Hepatocyte (in vitro differentiated cells): ENCODE data around the gene STRN. TPM values are rescaled to one million over a fixed set of nuclear protein-coding genes. Genes with fewer than 3 reads are reported as not detected.

ENCODE experiments used
- DNase-seq: peaks from one replicate; pipeline ENCODE4 v3.0.0-alpha.2; 2016; ENCODE audit warnings: low spot score
- H2AFZ ChIP-seq: fragments of 200-600 bp; sonication (generic); 2 replicates; pipeline ENCODE4 v1.6.0; 2016; ENCODE audit warnings: antibody characterized with exemption, mild to moderate bottlenecking
- H3K27ac ChIP-seq: fragments of 200-600 bp; sonication (generic); 2 replicates; pipeline ENCODE4 v1.5.1; 2016; ENCODE audit warnings: mild to moderate bottlenecking
- H3K27me3 ChIP-seq: fragments of 200-600 bp; sonication (generic); 2 replicates; pipeline ENCODE4 v1.6.1; 2016
- H3K36me3 ChIP-seq: fragments of 200-600 bp; sonication (generic); replicated peaks from 2 replicates; pipeline ENCODE4 v1.5.1; 2016; ENCODE audit warnings: low read depth; ENCODE audit not compliant: insufficient read depth
- H3K4me1 ChIP-seq: fragments of 200-600 bp; sonication (generic); 2 replicates; pipeline ENCODE4 v1.5.1; 2016; ENCODE audit warnings: mild to moderate bottlenecking, moderate library complexity; ENCODE audit not compliant: insufficient read depth
- H3K4me2 ChIP-seq: fragments of 200-600 bp; sonication (generic); 2 replicates; pipeline ENCODE4 v1.6.0; 2016
- H3K4me3 ChIP-seq: fragments of 200-600 bp; sonication (generic); 2 replicates; pipeline ENCODE4 v1.5.1; 2016; ENCODE audit warnings: mild to moderate bottlenecking
- H3K79me2 ChIP-seq: fragments of 200-600 bp; sonication (generic); 2 replicates; pipeline ENCODE4 v1.6.0; 2017; ENCODE audit warnings: mild to moderate bottlenecking
- H3K9me2 ChIP-seq: fragments of 200-600 bp; sonication (generic); replicated peaks from 2 replicates; pipeline ENCODE4 v1.6.0; 2017; ENCODE audit warnings: mild to moderate bottlenecking; ENCODE audit not compliant: insufficient read depth
- H3K9me3 ChIP-seq: fragments of 200-600 bp; sonication (generic); 2 replicates; pipeline ENCODE4 v1.5.1; 2016; ENCODE audit warnings: low read depth, mild to moderate bottlenecking
- H4K20me1 ChIP-seq: fragments of 200-600 bp; sonication (generic); 2 replicates; pipeline ENCODE4 v1.6.0; 2016; ENCODE audit warnings: mild to moderate bottlenecking; ENCODE audit not compliant: insufficient read depth, poor library complexity, severe bottlenecking
- EZH2 ChIP-seq: fragments of 200-600 bp; sonication (generic); IDR thresholded peaks from 2 replicates; pipeline ENCODE4 v1.6.1; 2016; ENCODE audit warnings: antibody characterized with exemption, mild to moderate bottlenecking, borderline replicate concordance
- EZH2phosphoT487 ChIP-seq: fragments of 200-600 bp; sonication (generic); IDR thresholded peaks from one replicate; pipeline ENCODE4 v1.6.1; 2018; ENCODE audit warnings: antibody characterized with exemption, mild to moderate bottlenecking, low read depth, moderate library complexity; ENCODE audit not compliant: unreplicated experiment, severe bottlenecking
- WGBS: methylation state at CpG from one replicate; pipeline ENCODE4 v1.1.6; 2016; ENCODE audit warnings: low lambda C conversion rate; ENCODE audit errors: missing lambda C conversion rate; 5-methylcytosine and 5-hydroxymethylcytosine counted together
- polyA plus RNA-seq: library from polyadenylated mRNA; unstranded; fragments of >200 nt; fragmentation: Nextera tagmentation; extraction: Ambion mirVana; gene quantifications from 2 replicates; pipeline ENCODE4 v1.2.1, GENCODE V29; 2016
- total RNA-seq: library from RNA; depleted of rRNA; stranded (reverse); fragments of >200 nt; gene quantifications from 2 replicates; pipeline ENCODE4 v1.2.3, GENCODE V29; 2014
- TF ChIP-seq, protein P1 (sequence below): fragments of 200-600 bp; sonication (generic); IDR thresholded peaks from 2 replicates; pipeline ENCODE4 v1.5.1; 2016; ENCODE audit warnings: antibody characterized with exemption, mild to moderate bottlenecking; ENCODE audit not compliant: poor library complexity

Gene STRN
- total and polyA plus RNA-seq, 2 experiments from 2014 or later = 4.4 to 13.9 TPM

DNA sequence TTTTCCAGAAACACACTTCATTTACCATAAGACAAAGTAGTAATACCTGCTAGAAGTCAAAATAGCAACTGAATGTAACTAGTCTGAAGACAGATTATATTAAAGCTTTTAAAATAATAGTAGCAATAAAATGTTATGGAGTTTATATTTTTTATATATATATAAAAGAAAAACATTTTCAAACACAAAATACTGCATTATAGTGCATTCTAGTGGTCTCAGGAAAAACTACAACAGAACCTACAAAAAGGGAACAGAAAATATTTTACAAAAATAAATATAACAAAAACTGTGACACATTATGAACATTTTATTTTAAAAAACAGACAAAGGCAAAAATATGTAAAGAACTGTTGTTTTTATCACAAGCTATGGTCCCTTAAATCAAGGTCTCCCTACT, 48.0 kb downstream of the STRN start:
- TF ChIP-seq EZH2phosphoT487 = no peak
- TF ChIP-seq, protein P1, sequence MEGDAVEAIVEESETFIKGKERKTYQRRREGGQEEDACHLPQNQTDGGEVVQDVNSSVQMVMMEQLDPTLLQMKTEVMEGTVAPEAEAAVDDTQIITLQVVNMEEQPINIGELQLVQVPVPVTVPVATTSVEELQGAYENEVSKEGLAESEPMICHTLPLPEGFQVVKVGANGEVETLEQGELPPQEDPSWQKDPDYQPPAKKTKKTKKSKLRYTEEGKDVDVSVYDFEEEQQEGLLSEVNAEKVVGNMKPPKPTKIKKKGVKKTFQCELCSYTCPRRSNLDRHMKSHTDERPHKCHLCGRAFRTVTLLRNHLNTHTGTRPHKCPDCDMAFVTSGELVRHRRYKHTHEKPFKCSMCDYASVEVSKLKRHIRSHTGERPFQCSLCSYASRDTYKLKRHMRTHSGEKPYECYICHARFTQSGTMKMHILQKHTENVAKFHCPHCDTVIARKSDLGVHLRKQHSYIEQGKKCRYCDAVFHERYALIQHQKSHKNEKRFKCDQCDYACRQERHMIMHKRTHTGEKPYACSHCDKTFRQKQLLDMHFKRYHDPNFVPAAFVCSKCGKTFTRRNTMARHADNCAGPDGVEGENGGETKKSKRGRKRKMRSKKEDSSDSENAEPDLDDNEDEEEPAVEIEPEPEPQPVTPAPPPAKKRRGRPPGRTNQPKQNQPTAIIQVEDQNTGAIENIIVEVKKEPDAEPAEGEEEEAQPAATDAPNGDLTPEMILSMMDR = peak; percentile 54
- Histone ChIP-seq H3K36me3 (no peaks in the 10 kb centered on the region), H3K9me3 (no peaks in the 10 kb centered on the region), H3K4me3 (no peak overlapping the region), H3K27me3 (no peaks in the 10 kb centered on the region), H3K79me2 (peaks cover 8% of the 10 kb centered on the region), H4K20me1 (no peaks in the 10 kb centered on the region), H3K9me2 (no peaks in the 10 kb centered on the region), H3K4me2 (no peak overlapping the region), H3K4me1 (no peaks in the 10 kb centered on the region), H2AFZ (no peak overlapping the region), H3K27ac (no peak overlapping the region)
- no peak for DNase-seq

DNA sequence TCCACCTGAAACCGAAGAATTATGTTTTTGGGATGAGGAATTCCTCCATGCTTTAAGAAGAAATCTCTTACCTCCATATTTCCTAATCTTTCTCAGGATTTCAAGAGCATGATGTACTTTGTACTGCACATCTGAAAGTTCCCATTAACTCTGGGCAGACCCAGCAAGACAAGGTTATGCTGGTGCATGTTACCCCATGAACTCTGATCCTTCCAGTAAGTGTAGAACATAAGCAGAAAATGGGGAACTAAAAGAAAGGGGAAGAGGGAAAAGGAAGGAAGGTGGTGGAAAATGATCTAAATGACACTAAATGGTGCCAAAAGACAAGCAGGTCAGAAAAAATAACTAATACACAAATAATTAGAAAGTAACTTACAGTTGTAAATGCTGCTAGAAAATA, 50.7 kb downstream of the STRN start:
- Histone ChIP-seq H3K27ac (no peak overlapping the region), H3K79me2 (peaks cover 8% of the 10 kb centered on the region)

DNA sequence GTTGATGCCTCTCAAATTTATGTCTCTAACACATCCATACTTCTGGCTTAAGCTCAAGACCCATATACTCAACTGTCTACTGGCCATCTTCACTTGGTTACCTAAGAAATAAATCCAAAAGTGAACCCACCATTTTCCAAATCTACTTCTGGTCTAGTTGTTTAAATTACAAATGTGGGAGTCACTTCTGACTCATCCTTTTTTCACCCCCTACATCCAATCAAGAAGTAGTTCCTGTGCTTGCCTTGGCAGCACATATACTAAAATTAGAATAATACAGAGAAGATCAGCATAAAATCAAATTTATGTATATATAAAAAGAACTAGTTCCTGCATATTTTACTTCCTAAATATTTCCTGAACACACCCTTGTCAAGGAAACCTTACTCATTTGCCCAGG, 53.6 kb downstream of the STRN start:
- Histone ChIP-seq H3K9me2 (no peaks in the 10 kb centered on the region), H3K9me3 (no peaks in the 10 kb centered on the region), H3K27me3 (no peaks in the 10 kb centered on the region), H4K20me1 (no peaks in the 10 kb centered on the region), H3K79me2 (peaks cover 8% of the 10 kb centered on the region), H3K4me2 (no peak overlapping the region), H3K27ac (no peak overlapping the region), H3K36me3 (no peaks in the 10 kb centered on the region), H3K4me1 (no peaks in the 10 kb centered on the region), H2AFZ (no peak overlapping the region), H3K4me3 (no peak overlapping the region)
- DNase-seq = no peak
- TF ChIP-seq EZH2phosphoT487 (no peak), EZH2 (no peak)
- TF ChIP-seq, protein P1 = no peak

More for the DNA sequence above, 50.7 kb downstream of the STRN start:
- no peak for TF ChIP-seq EZH2
- TF ChIP-seq, protein P1 = no peak
- TF ChIP-seq EZH2phosphoT487 = no peak
- H3K27me3 ChIP-seq = no peaks in the 10 kb centered on the region
- WGBS = 100% methylated on average over 1 of the region's 1 CpG
- H3K4me3 ChIP-seq = no peak overlapping the region
- no peaks in the 10 kb centered on the region for H4K20me1 ChIP-seq
- no peak for DNase-seq
- H3K4me1 ChIP-seq = no peaks in the 10 kb centered on the region
- H2AFZ ChIP-seq = no peak overlapping the region
- no peak overlapping the region for H3K4me2 ChIP-seq
- H3K9me3 ChIP-seq = no peaks in the 10 kb centered on the region
- no peaks in the 10 kb centered on the region for H3K36me3 ChIP-seq
- H3K9me2 ChIP-seq = no peaks in the 10 kb centered on the region

DNA sequence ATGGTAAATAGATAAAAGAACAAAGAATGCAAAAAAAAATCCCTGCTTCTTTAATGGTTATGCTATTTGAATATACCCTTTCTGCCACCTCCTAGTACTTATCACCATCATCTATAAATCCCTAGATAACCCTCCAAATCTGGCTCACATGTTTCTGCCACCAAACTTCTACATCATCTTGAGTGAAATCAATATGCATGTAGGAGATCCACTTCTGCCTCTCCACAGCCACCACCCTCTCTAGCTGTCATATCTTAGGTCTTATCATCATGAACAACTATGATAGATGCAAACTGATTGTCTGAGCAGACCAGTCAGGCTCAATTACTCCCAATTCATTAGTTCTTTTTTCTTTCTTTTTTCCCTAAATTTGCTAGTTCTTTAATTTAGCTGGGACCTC, 55.3 kb downstream of the STRN start:
- no peak overlapping the region for H3K27ac ChIP-seq
- no peaks in the 10 kb centered on the region for H3K27me3 ChIP-seq
- peaks cover 2% of the 10 kb centered on the region for H3K79me2 ChIP-seq
- H3K36me3 ChIP-seq = no peaks in the 10 kb centered on the region
- DNase-seq = no peak
- no peak overlapping the region for H2AFZ ChIP-seq
- TF ChIP-seq EZH2 (no peak), EZH2phosphoT487 (no peak)
- TF ChIP-seq, protein P1 = no peak
- H4K20me1 ChIP-seq = no peaks in the 10 kb centered on the region
- no peak overlapping the region for H3K4me2 ChIP-seq
- H3K4me3 ChIP-seq = no peak overlapping the region
- H3K9me3 ChIP-seq = no peaks in the 10 kb centered on the region
- H3K4me1 ChIP-seq = no peaks in the 10 kb centered on the region
- H3K9me2 ChIP-seq = no peaks in the 10 kb centered on the region
